HepG2 (cell line): Measurements from ENCODE around the gene PHF2.

ENCODE experiments used
- CTCF ChIP-seq: sonication (generic); formaldehyde crosslinking; IDR thresholded peaks from 2 replicates; pipeline ENCODE4 v1.5.0; 2020; ENCODE audit warnings: mild to moderate bottlenecking, missing genetic modification reagents, moderate library complexity
- HNF4A ChIP-seq: sonication (generic); formaldehyde crosslinking; IDR thresholded peaks from 2 replicates; pipeline ENCODE4 v1.4.0; 2020; ENCODE audit warnings: missing genetic modification reagents
- MAZ ChIP-seq, 2 experiments: sonication (generic) in 1 of 2; formaldehyde crosslinking in 1 of 2; IDR thresholded peaks; 2 replicates each; pipeline versions ENCODE4 v1.5.0 to v1.6.1; 2012 to 2020; ENCODE audit warnings: low read depth in 2 of 2, mild to moderate bottlenecking in 2 of 2, borderline replicate concordance in 1 of 2, improper control_type of control experiment in 1 of 2, low read length in 1 of 2, missing genetic modification reagents in 1 of 2, moderate library complexity in 1 of 2
- MTF1 ChIP-seq: sonication (generic); formaldehyde crosslinking; IDR thresholded peaks from 2 replicates; pipeline ENCODE4 v1.5.0; 2020; ENCODE audit warnings: missing genetic modification reagents
- ZBTB21 ChIP-seq: sonication (generic); formaldehyde crosslinking; IDR thresholded peaks from 2 replicates; pipeline ENCODE4 v1.4.0; 2020; ENCODE audit warnings: missing genetic modification reagents
- ZNF687 ChIP-seq: sonication (generic); formaldehyde crosslinking; IDR thresholded peaks from 2 replicates; pipeline ENCODE4 v1.5.1; 2020; ENCODE audit warnings: mild to moderate bottlenecking, missing genetic modification reagents, moderate library complexity

GRCh38 chr9:93636667-93637066, 60.3 kb downstream of the PHF2 start:
- TF ChIP-seq ZBTB21 (no peak), MTF1 (CRISPR knock-in tag) (no peak), ZNF687 (no peak), CTCF (CRISPR knock-in tag) (no peak), HNF4A (no peak), MAZ (IDR thresholded peaks at IDR 0.05; ENCODE audit: borderline replicate concordance, low read depth, low read length) (no peak), MAZ (CRISPR knock-in tag; IDR thresholded peaks at IDR 0.05; ENCODE audit: low read depth) (no peak)
